Liver (tissue), 9 donors: Measurements from ENCODE around the gene DKKL1. TPM values are rescaled to one million over a fixed set of nuclear protein-coding genes. Genes with fewer than 3 reads are reported as not detected.

Experiments
- DNase-seq: peaks from one replicate; pipeline ENCODE4 v3.0.0-alpha.2; 2017; ENCODE audit warnings: low spot score
- H3K27ac ChIP-seq, 2 donors: one replicate each; pipeline ENCODE4 v1.7.0; 2013; ENCODE audit warnings: inconsistent platforms in 2 of 2, low read length in 2 of 2, control low read depth in 1 of 2, low read depth in 1 of 2, mild to moderate bottlenecking in 1 of 2
- H3K27me3 ChIP-seq, 4 donors: one replicate each; pipeline versions ENCODE4 v1.6.1 to v1.7.0; 2013; ENCODE audit warnings: low read length in 3 of 4, inconsistent platforms in 1 of 4, mild to moderate bottlenecking in 1 of 4, moderate library complexity in 1 of 4; ENCODE audit not compliant: control insufficient read depth in 4 of 4, insufficient read depth in 4 of 4
- H3K36me3 ChIP-seq, 4 donors: one replicate each; pipeline versions ENCODE4 v1.6.1 to v1.7.0; 2013; ENCODE audit warnings: low read length in 3 of 4, mild to moderate bottlenecking in 3 of 4, low read depth in 1 of 4, moderate library complexity in 1 of 4; ENCODE audit not compliant: control insufficient read depth in 4 of 4, insufficient read depth in 3 of 4
- H3K4me1 ChIP-seq, 4 donors: one replicate each; pipeline versions ENCODE4 v1.6.1 to v1.7.0; 2013; ENCODE audit warnings: low read length in 3 of 4, mild to moderate bottlenecking in 3 of 4, moderate library complexity in 1 of 4; ENCODE audit not compliant: control insufficient read depth in 4 of 4, insufficient read depth in 4 of 4
- H3K4me3 ChIP-seq, 3 donors: one replicate each; pipeline versions ENCODE4 v1.6.1 to v1.7.0; 2013; ENCODE audit warnings: low read length in 3 of 3, control low read depth in 1 of 3, low read depth in 1 of 3, mild to moderate bottlenecking in 1 of 3
- H3K9ac ChIP-seq, 2 donors: one replicate each; pipeline ENCODE4 v1.7.0; 2013; ENCODE audit warnings: low read length in 2 of 2, mild to moderate bottlenecking in 2 of 2, moderate library complexity in 2 of 2, control low read depth in 1 of 2, low read depth in 1 of 2
- H3K9me3 ChIP-seq, 4 donors: one replicate each; pipeline versions ENCODE4 v1.6.1 to v1.7.0; 2013; ENCODE audit warnings: low read length in 3 of 4; ENCODE audit not compliant: control insufficient read depth in 4 of 4
- ATF3 ChIP-seq: IDR thresholded peaks from 2 replicates; pipeline ENCODE4 v1.6.1; 2016; ENCODE audit warnings: antibody characterized with exemption
- EGR1 ChIP-seq, 2 donors: IDR thresholded peaks; 2 replicates each; pipeline ENCODE4 v1.6.1; 2016 to 2018; ENCODE audit warnings: antibody characterized with exemption in 2 of 2, low read depth in 2 of 2
- FOXA2 ChIP-seq: IDR thresholded peaks from 2 replicates; pipeline ENCODE4 v1.6.1; 2016; ENCODE audit warnings: antibody characterized with exemption
- GABPA ChIP-seq, 2 donors: IDR thresholded peaks in 1 of 2; conservative IDR thresholded peaks in 1 of 2; 2 replicates each; pipeline ENCODE4 v1.6.1; 2016; ENCODE audit warnings: antibody characterized with exemption in 2 of 2, mild to moderate bottlenecking in 1 of 2, moderate library complexity in 1 of 2
- HNF4A ChIP-seq, 2 donors: conservative IDR thresholded peaks; 2 replicates each; pipeline ENCODE4 v1.6.1; 2016; ENCODE audit warnings: antibody characterized with exemption in 2 of 2, mild to moderate bottlenecking in 2 of 2
- HNF4G ChIP-seq: IDR thresholded peaks from 2 replicates; pipeline ENCODE4 v1.6.1; 2016; ENCODE audit warnings: antibody characterized with exemption
- JUND ChIP-seq, 2 donors: IDR thresholded peaks; 2 replicates each; pipeline ENCODE4 v1.6.1; 2016; ENCODE audit warnings: antibody characterized with exemption in 2 of 2
- MAX ChIP-seq: IDR thresholded peaks from 2 replicates; pipeline ENCODE4 v1.6.1; 2016; ENCODE audit warnings: antibody characterized with exemption
- NR2F2 ChIP-seq: IDR thresholded peaks from 2 replicates; pipeline ENCODE4 v1.6.1; 2016; ENCODE audit warnings: antibody characterized with exemption
- RAD21 ChIP-seq, 2 donors: IDR thresholded peaks; 2 replicates each; pipeline ENCODE4 v1.6.1; 2016; ENCODE audit warnings: antibody characterized with exemption in 2 of 2, mild to moderate bottlenecking in 2 of 2
- RXRA ChIP-seq, 2 donors: IDR thresholded peaks; 2 replicates each; pipeline ENCODE4 v1.6.1; 2017 to 2018; ENCODE audit warnings: antibody characterized with exemption in 2 of 2, mild to moderate bottlenecking in 1 of 2
- SP1 ChIP-seq: IDR thresholded peaks from 2 replicates; pipeline ENCODE4 v1.6.1; 2018; ENCODE audit warnings: antibody characterized with exemption, mild to moderate bottlenecking
- YY1 ChIP-seq: IDR thresholded peaks from 2 replicates; pipeline ENCODE4 v1.6.1; 2016; ENCODE audit warnings: antibody characterized with exemption, mild to moderate bottlenecking
- ZBTB33 ChIP-seq: IDR thresholded peaks from 2 replicates; pipeline ENCODE4 v1.6.1; 2016; ENCODE audit warnings: antibody characterized with exemption
- WGBS: extraction: QIAGEN DNeasy Blood & Tissue Kit; methylation state at CpG from one replicate; pipeline ENCODE4 v1.1.7; 2013; 5-methylcytosine and 5-hydroxymethylcytosine counted together
- polyA plus RNA-seq, 2 donors: library from polyadenylated mRNA; stranded (reverse) in 1 of 2; unstranded in 1 of 2; fragments of 200-250 nt in 1 of 2; fragments of >200 nt in 1 of 2; fragmentation: Nextera tagmentation in 1 of 2; extraction: Ambion mirVana in 1 of 2; gene quantifications; one replicate each; pipeline versions ENCODE4 v1.2.1 to v1.2.3, GENCODE V29; 2013 to 2015
- total RNA-seq, 2 donors: library from RNA; depleted of rRNA; stranded (reverse); fragments of >200 nt; gene quantifications; one replicate each; pipeline ENCODE4 v1.2.3, GENCODE V29; 2014
- donor health status: healthy.
- donor health status: healthy.
- donor health status: healthy.
- donor health status: healthy.
- donor health status: healthy.

DKKL1 gene
- total and polyA plus RNA-seq, 4 donors = 0.14 to 0.16 TPM; not detected in 2

GRCh38 chr19:49395581-49396407 lies 32.1 kb downstream of the DKKL1 start:
- Histone ChIP-seq H3K27me3 (peaks cover 0 to 2% (median 0%) of the 10 kb centered on the region in 4 donors), H3K4me3 (no peak overlapping the region), H3K36me3 (no peaks in the 10 kb centered on the region), H3K4me1 (no peaks in the 10 kb centered on the region), H3K9me3 (no peaks in the 10 kb centered on the region), H3K9ac (no peak overlapping the region), H3K27ac (no peak overlapping the region)
- TF ChIP-seq FOXA2 (no peak), MAX (no peak), NR2F2 (no peak), RXRA (IDR thresholded peaks at IDR 0.05) (no peak), YY1 (no peak), GABPA (IDR thresholded peaks at IDR 0.05 in 1 of 2, conservative IDR thresholded peaks at IDR 0.05 in 1 of 2) (no peak), ZBTB33 (no peak)
- WGBS = 79% methylated on average over 15 of the region's 15 CpGs
- no peak for DNase-seq

- H3K27ac ChIP-seq = no peak overlapping the region
- peaks cover 0 to 2% (median 0%) of the 10 kb centered on the region in 4 donors for H3K27me3 ChIP-seq
- H3K9me3 ChIP-seq = no peaks in the 10 kb centered on the region
- H3K4me3 ChIP-seq = no peak overlapping the region
- H3K9ac ChIP-seq = no peak overlapping the region
- no peak for TF ChIP-seq SP1
- TF ChIP-seq MAX = no peak
- no peak for TF ChIP-seq ZBTB33
- TF ChIP-seq EGR1 (IDR thresholded peaks at IDR 0.05; ENCODE audit: low read depth in 2 of 2) = no peak
- TF ChIP-seq HNF4G = no peak
- no peak for TF ChIP-seq GABPA (IDR thresholded peaks at IDR 0.05 in 1 of 2, conservative IDR thresholded peaks at IDR 0.05 in 1 of 2)
- TF ChIP-seq HNF4A (conservative IDR thresholded peaks at IDR 0.05) = no peak
- no peak for TF ChIP-seq JUND (IDR thresholded peaks at IDR 0.05)
- TF ChIP-seq RXRA (IDR thresholded peaks at IDR 0.05) = no peak
- no peak for TF ChIP-seq YY1
- TF ChIP-seq FOXA2 = no peak
- TF ChIP-seq RAD21 (IDR thresholded peaks at IDR 0.05) = no peak
- no peak for TF ChIP-seq ATF3
- no peak for TF ChIP-seq NR2F2
- no peaks in the 10 kb centered on the region for H3K4me1 ChIP-seq
- DNase-seq = no peak
- WGBS = 81% methylated on average over 8 of the region's 8 CpGs
- H3K36me3 ChIP-seq = no peaks in the 10 kb centered on the region
These were observed 33.2 kb downstream of the DKKL1 start for GRCh38 chr19:49396738-49397505.
